RWPE1 (cell line): ENCODE data around the gene SP140L.

ENCODE experiments used
- CTCF ChIA-PET: fragments of 350-600 bp; sonication (Branson Sonifier 250); formaldehyde crosslinking; extraction: SDS; loops from one replicate; lab custom pipeline; 2021; lab: Yijun Ruan, JAX
- POLR2A ChIA-PET: fragments of 400-600 bp; formaldehyde crosslinking; extraction: SDS; loops from one replicate; lab custom pipeline; 2020; ENCODE audit warnings: antibody characterized with exemption; ENCODE audit not compliant: low non-redundant PET; lab: Yijun Ruan, JAX
- DNase-seq: peaks from one replicate; pipeline ENCODE4 v3.0.0; 2012; ENCODE audit warnings: low spot score
- H3K27ac ChIP-seq: fragments of 450-650 bp; 2 replicates; pipeline ENCODE4 v1.5.1; 2017
- TF ChIP-seq, protein P1 (sequence below): fragments of 450-650 bp; conservative IDR thresholded peaks from 2 replicates; pipeline ENCODE4 v1.5.1; 2017; ENCODE audit warnings: low read depth, mild to moderate bottlenecking

The SP140L gene

DNA sequence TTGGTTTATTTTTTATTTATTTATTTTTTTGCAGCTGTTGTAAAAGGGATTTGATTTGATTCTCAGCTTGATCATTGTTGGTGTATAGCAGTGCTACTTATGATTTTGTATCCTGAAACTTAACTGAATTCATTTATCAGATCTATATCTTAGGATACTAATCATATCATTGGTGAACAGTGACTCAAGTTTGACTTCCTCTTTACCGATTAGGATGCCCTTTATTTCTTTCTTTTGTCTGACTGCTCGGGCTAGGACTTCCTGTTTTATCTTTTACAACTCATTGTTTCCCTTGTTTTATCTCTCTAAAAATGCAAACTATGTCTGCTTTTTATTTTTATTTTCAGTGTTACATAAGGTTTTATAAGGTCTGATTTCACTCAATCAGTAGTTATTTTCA, 112.6 kb downstream of the SP140L start:
- TF ChIP-seq, protein P1, sequence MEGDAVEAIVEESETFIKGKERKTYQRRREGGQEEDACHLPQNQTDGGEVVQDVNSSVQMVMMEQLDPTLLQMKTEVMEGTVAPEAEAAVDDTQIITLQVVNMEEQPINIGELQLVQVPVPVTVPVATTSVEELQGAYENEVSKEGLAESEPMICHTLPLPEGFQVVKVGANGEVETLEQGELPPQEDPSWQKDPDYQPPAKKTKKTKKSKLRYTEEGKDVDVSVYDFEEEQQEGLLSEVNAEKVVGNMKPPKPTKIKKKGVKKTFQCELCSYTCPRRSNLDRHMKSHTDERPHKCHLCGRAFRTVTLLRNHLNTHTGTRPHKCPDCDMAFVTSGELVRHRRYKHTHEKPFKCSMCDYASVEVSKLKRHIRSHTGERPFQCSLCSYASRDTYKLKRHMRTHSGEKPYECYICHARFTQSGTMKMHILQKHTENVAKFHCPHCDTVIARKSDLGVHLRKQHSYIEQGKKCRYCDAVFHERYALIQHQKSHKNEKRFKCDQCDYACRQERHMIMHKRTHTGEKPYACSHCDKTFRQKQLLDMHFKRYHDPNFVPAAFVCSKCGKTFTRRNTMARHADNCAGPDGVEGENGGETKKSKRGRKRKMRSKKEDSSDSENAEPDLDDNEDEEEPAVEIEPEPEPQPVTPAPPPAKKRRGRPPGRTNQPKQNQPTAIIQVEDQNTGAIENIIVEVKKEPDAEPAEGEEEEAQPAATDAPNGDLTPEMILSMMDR: no peak
- CTCF ChIA-PET: no interaction called here
- POLR2A ChIA-PET: no interaction called here
- no peak for DNase-seq
- no peak overlapping the region for H3K27ac ChIP-seq

DNA sequence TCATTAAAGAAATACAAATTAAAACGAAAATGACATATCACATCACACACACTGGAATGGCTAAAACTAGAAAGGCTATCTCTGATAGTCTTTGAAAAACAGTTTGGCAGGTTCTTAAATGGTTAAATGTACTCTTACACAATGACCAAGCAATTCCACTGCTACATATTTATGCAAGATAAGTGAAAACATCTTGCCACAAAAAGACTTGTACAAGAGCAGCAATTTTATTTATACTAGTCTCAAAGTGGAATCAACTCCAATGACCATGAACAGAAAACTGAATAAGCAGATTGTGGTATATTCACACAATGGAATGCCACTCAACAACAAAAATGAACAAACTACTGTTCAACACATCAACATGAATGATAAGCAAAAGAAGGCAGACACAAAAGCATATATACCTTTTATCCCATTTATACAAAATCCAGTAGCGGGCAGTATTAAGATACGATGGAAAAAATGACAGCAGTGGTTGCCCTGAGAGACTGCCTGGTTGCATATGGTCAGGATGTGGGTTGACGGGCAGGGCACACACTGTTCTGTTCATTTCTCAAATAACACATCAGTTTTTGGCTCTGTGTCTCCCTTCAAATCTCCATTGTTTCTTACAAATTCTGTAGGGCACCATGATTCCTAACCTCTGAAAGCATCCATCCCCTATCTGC, 114.4 kb downstream of the SP140L start:
- CTCF ChIA-PET: no interaction called here
- no peak for DNase-seq
- H3K27ac ChIP-seq: no peak overlapping the region
- TF ChIP-seq, protein P1: no peak
- POLR2A ChIA-PET: no interaction called here

DNA sequence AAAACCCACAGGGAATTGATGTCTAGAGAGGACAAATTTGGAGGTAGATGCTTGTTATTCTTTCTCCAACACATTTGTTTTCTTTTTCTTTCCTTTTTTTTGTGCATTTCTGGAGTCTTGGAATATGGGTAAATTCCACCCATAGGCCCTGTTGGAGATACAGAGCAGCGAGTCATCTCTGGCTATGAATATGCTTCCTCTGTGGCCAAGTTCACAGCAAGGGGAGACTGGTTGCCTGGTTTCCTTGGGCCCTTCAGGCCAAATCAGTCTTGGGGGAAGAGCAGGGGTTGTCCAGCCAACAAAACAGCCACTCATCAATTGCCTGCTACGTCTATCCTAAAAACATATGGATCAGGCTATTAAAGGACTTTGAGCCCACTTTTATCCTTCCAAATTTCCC, 116.5 kb downstream of the SP140L start:
- DNase-seq: no peak
- ChIA-PET CTCF (no interaction called here), POLR2A (no interaction called here)
- no peak overlapping the region for H3K27ac ChIP-seq
- TF ChIP-seq, protein P1: no peak

DNA sequence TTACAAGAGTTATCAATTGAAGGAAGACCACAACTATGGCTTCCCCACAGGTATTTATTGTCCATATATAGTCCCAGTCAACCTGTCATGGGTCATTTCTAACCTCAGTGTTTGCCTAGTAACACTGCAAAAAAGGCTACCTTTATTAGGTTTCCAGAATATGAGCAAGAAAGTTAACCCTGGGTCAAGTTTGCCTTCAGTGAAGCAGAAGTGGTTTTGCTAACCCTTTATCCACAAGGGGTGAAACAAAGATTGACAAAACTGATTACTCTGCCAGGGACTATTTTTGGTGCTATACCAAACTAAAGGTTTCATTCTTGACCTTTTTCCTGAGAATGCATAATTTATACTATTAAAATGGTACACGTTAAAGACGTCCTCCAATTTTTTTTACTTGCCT, 117.8 kb downstream of the SP140L start:
- no peak for DNase-seq
- no peak overlapping the region for H3K27ac ChIP-seq
- TF ChIP-seq, protein P1: no peak
- CTCF ChIA-PET: no interaction called here
- POLR2A ChIA-PET: no interaction called here

DNA sequence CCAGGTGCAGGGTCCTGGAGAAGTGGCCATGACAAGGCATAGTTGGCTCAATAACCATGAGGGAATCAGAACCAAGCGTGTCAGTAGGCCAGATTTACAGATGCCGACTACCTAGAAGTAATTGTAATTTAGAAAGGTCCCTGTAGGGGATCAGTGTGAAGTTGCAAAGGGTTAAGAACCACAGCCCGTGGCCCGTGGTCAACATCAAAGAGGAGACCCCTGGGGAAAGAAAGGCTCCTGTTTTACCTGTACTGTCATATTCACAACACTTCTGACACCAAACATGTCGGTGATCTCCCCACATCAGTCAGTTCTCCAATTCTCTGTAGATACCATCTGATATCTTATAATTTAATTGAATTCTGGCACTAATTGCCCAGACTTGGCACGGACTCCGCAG, 120.0 kb downstream of the SP140L start:
- no peak overlapping the region for H3K27ac ChIP-seq
- TF ChIP-seq, protein P1: no peak
- no peak for DNase-seq
- POLR2A ChIA-PET: no interaction called here
- CTCF ChIA-PET: no interaction called here

DNA sequence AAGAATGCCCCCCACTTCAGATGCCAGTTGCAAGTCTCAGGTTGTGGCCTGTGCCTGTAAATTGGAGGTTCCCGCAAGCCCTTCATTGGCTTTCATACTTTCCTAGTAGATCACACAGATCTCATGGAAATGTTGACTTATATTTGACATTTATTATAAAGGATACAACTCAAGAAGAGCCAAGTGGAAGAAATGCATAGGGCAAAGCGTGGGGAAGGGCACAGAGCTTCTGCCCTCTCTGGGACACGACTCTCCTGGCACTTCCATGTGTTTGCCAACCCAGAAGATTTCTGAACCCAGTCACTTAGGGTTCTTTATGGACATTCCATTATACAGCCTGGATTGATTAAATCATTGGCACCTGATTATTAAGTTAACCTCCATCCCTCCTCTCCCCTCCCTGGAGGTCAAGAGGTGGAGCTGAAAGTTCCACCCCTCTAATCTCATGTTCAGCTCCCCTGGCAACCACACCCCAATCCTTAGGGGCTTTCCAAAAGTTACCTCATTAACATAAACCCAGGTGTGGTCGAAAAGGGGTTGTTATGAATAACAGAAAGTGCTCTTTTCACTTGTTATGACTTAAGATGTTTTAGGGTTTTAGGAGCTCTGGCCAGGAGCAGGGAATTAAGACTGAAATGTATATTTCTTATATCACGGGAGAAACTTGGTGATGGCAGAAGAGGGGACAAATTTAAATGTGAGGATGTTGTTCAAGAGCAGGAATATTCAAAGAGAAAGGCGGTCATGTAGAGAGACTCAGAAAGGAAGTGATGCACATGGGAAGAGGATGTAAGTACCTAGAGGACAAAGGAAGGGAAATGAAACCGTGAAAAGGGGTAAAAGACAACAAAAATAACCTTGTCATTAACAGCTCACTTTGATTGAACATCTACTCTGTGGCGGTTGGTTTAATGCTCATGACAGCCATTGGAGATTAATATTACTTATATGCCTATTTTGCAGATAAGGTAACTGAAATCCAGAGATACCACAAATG, 120.8 kb downstream of the SP140L start:
- H3K27ac ChIP-seq: no peak overlapping the region
- POLR2A ChIA-PET: no interaction called here
- no peak for DNase-seq
- TF ChIP-seq, protein P1: no peak
- CTCF ChIA-PET: no interaction called here
